ENCODE measurements around the gene TBC1D30. TPM values are rescaled to one million over a fixed set of nuclear protein-coding genes. Genes with fewer than 3 reads are reported as not detected.

Gene TBC1D30
- total and polyA plus RNA-seq, 9 of the 15 experiments (the other 6 are each of a cell fraction or from before 2014, with no cell fraction given), result 0.07 to 0.55 (median 0.20) TPM; not detected in 1

- Histone ChIP-seq H3K4me1 (replicated peaks in 1 of 2; ENCODE audit: control insufficient read depth in 2 of 2, insufficient read depth in 2 of 2, low read length in 2 of 2) (peaks cover 0 to 14% of the 10 kb centered on the region in 2 experiments; a peak in 1 of 5 replicates), H3K79me2 (ENCODE audit: control insufficient read depth, insufficient read depth, low read length) (no peaks in the 10 kb centered on the region), H3K9ac (ENCODE audit: insufficient read depth in 1 of 2, low read depth in 2 of 2, low read length in 2 of 2) (no peak overlapping the region), H3K36me3 (ENCODE audit: control insufficient read depth, insufficient read depth, low read length) (no peaks in the 10 kb centered on the region), H3K4me2 (ENCODE audit: insufficient read depth, low read length) (no peak overlapping the region), H3K27ac (ENCODE audit: extremely low read depth, low read depth, low read length) (no peak overlapping the region), H3K9me3 (replicated peaks; ENCODE audit: control insufficient read depth, insufficient read depth, low read depth, low read length) (no peaks in the 10 kb centered on the region), H3K27me3 (ENCODE audit: control insufficient read depth in 2 of 2, insufficient read depth in 2 of 2, low read length in 2 of 2) (peaks cover 20 to 25% of the 10 kb centered on the region in 2 experiments), H2AFZ (ENCODE audit: low read depth, low read length) (no peak overlapping the region), H3K9me1 (ENCODE audit: control insufficient read depth, insufficient read depth, low read length) (no peaks in the 10 kb centered on the region), H3K4me3 (no peak overlapping the region), H4K20me1 (replicated peaks; ENCODE audit: control insufficient read depth, insufficient read depth, low read length) (0 out of 2 replicates have a peak, but pooled peaks cover 3% of the 10 kb centered on the region)
- WGBS (ENCODE audit: insufficient coverage, low coverage, missing lambda C conversion rate), result 7% methylated on average over 34 of the region's 51 CpGs
- ChIA-PET CTCF (ENCODE audit: low intra/inter-chr PET ratio) (interaction anchor here (1.5 kb wide), 1 partner anchor 29 kb away, joined by 3 read pairs; no protein-coding TSS in a partner anchor), POLR2A (no interaction called here)
- no peak for DNase-seq (ENCODE audit: extremely low read depth in 1 of 4, low spot score in 3 of 4)
- intact Hi-C loops (cut with micrococcal nuclease), result no loop called here
- TF ChIP-seq POLR2B (IDR thresholded peaks at IDR 0.05; ENCODE audit: low read depth, partially characterized antibody) (no peak), KLF1 (tag; IDR thresholded peaks at IDR 0.05) (no peak), NONO (IDR thresholded peaks at IDR 0.05; ENCODE audit: low read depth in 2 of 2, low read length in 1 of 2) (no peak), MTF1 (CRISPR knock-in tag; IDR thresholded peaks at IDR 0.05; ENCODE audit: borderline replicate concordance) (no peak), SLC30A9 (CRISPR knock-in tag; IDR thresholded peaks at IDR 0.05) (no peak), NEUROD1 (IDR thresholded peaks at IDR 0.05; ENCODE audit: borderline replicate concordance, low read depth, low read length, partially characterized antibody) (no peak)
- in situ Hi-C loops (cut with MboI), result no loop called here
- BruUV-seq (replicated peaks), result no TSS peak
- FAIRE-seq, result no peak
- ATAC-seq, result no peak
Observed at GRCh38 chr12:64825143-64826021, 935 bp downstream of the TBC1D30 start.
